Erythroblast (primary cell): ENCODE data around the gene RETREG2.

Source experiments
- DNase-seq, 2 experiments: peaks; one replicate each; lab custom pipeline; 2025; lab: John Stamatoyannopoulos, UW
- GATA1 ChIP-seq: IDR thresholded peaks from 2 replicates; pipeline ENCODE4 v1.6.1; 2011; ENCODE audit warnings: low read depth, mild to moderate bottlenecking, control low read depth, low read length, moderate library complexity
- POLR2A ChIP-seq: IDR thresholded peaks from 2 replicates; pipeline ENCODE4 v1.6.1; 2011; ENCODE audit warnings: mild to moderate bottlenecking, low read length

The RETREG2 gene

GRCh38 chr2:219221957-219222518 is 44.0 kb downstream of the RETREG2 start:
- TF ChIP-seq GATA1, result no peak
- no peak for TF ChIP-seq POLR2A
- no peak for DNase-seq

- no peak for DNase-seq
- TF ChIP-seq GATA1 (no peak), POLR2A (no peak)
Measured at GRCh38 chr2:219223831-219224610, 45.9 kb downstream of the RETREG2 start.

DNA sequence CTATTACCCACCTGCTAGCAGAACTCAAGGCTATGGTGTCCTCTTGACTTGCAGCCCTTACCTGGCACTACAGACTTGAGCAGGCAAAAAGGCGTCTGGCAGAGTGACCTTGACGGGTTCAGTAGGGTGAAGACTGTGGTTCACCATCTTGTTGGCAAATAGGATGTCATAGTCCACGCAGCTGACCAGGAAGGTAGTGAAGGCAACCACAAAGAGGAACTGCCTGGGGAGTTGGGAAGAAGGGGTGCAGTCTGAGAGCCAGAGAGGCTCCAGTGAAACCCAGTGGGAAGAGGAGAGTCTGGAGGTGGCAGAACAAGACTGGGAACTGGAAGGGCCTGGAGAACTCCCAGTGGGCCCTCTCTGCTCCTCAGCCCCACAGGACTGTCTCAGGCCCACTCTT is 47.3 kb downstream of the RETREG2 start:
- TF ChIP-seq GATA1 (no peak), POLR2A (no peak)
- DNase-seq, result no peak

GRCh38 chr2:219228041-219228910 is 50.2 kb downstream of the RETREG2 start:
- peak; percentile 50 to 64 for DNase-seq
- no peak for TF ChIP-seq POLR2A
- TF ChIP-seq GATA1, result no peak

GRCh38 chr2:219228911-219229304 is 50.8 kb downstream of the RETREG2 start:
- TF ChIP-seq POLR2A (no peak), GATA1 (no peak)
- DNase-seq, result no peak

DNA sequence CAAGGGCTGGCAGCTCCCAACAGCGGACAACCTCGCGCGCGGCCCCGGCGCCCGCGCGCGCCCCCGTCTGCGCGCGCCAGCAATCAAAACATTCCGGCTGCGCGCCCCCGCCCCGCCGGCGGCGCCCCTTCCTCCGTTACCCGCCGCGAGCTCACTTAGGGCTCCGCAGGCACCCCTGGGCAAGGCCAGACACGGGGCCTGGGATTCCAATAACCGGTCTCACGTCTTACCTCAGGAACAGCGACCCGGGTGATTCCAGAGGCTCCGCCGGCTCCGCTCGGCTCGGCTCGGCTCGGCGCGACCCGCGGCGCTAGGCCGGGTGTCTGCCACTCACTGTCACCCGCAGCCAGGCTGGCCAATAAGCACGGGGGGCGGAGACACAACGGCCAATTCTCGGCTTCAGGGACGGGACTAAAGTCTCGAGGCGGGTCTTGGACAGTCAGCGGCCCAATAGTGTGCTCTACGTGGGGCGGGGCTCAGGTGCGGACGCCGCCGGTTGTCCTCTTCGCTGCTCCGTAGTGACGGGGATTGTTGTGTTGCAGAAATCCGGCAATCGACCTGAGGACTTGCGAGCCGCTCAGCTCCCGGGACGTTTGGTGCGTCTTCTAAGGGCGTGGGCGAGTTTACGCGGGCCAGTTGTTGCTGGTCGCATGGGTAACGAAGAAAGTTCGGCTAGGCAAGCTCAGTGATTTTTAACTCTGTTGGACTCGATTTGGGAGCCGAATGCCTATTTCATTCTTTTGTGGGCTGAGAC is 51.4 kb downstream of the RETREG2 start, which contains the start of the genes ANKZF1 and ATG9A:
TSS of gene ANKZF1 (plus strand) at position 502 of the 754 bp plus-strand sequence. CDS start 452 bp downstream, outside the sequence.
TSS of gene ATG9A (minus strand) at position 332 of the 754 bp plus-strand sequence. CDS start 1,612 bp downstream, outside the sequence.
- TF ChIP-seq POLR2A (peak; percentile 93), GATA1 (no peak)
- peak; percentile 99 for DNase-seq

DNA sequence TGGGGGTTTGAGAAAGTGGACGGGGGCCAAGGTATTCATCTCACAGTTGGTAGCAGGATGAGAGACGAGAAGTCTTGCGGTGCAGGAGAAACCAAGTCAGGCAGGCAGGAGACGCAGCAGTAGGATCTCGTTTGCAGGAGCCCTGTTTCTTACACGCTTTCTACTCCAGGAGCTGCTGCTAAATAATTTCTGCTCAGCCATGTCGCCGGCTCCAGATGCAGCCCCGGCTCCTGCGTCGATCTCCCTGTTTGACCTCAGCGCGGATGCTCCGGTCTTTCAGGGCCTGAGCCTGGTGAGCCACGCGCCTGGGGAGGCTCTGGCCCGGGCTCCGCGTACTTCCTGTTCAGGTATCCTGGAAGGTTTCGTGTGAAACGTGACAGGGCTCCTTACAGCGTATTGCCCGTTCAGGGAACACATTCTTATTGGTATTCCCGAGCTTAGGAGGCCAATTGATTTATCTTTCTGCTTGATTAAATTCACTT is 52.0 kb downstream of the RETREG2 start:
- TF ChIP-seq POLR2A (peak; percentile 66), GATA1 (no peak)
- peak; percentile 71 to 80 for DNase-seq

DNA sequence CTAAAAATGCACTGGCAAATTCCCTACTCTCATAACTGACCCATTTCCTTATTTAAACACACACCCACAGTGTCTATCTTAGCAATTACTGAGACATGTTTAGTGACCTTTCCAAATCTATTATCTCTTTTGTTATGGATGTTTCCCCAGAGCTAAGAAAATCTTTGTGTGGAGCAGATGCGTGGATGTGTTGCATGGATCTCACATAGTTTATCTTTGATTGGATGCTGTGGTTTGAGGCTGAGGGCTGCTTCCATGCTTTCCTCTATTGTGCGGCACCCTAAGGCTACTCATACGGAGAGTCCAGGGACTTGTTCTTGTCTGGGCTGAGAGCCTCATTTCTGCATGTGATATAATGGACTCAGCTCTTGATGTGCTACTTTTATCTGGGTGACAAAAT is 56.3 kb downstream of the RETREG2 start:
- TF ChIP-seq GATA1 (no peak), POLR2A (no peak)
- no peak for DNase-seq
